Muscle of leg (tissue), 11 donors: ENCODE measurements around the gene DISC1. TPM values are rescaled to one million over a fixed set of nuclear protein-coding genes. Genes with fewer than 3 reads are reported as not detected.

Source experiments
- DNase-seq: peaks from one replicate; pipeline ENCODE4 v3.0.0; 2013
- H3K27ac ChIP-seq: one replicate; pipeline ENCODE4 v1.5.1; 2013; ENCODE audit warnings: mild to moderate bottlenecking, low read length, control low read depth
- H3K27me3 ChIP-seq: one replicate; pipeline ENCODE4 v1.6.1; 2013; ENCODE audit warnings: low read length; ENCODE audit not compliant: control insufficient read depth, insufficient read depth
- H3K36me3 ChIP-seq: one replicate; pipeline ENCODE4 v1.6.1; 2013; ENCODE audit warnings: low read length; ENCODE audit not compliant: control insufficient read depth, insufficient read depth
- H3K4me1 ChIP-seq: one replicate; pipeline ENCODE4 v1.6.1; 2013; ENCODE audit warnings: low read length; ENCODE audit not compliant: control insufficient read depth, insufficient read depth
- H3K4me3 ChIP-seq: one replicate; pipeline ENCODE4 v1.5.1; 2013; ENCODE audit warnings: low read length, control low read depth
- H3K9me3 ChIP-seq: replicated peaks from 2 replicates; pipeline ENCODE4 v1.6.1; 2013; ENCODE audit warnings: low read depth, low read length; ENCODE audit not compliant: control insufficient read depth
- WGBS: methylation state at CpG from one replicate; pipeline ENCODE4 v1.1.5; 2013; ENCODE audit warnings: missing lambda C conversion rate; ENCODE audit not compliant: insufficient coverage; 5-methylcytosine and 5-hydroxymethylcytosine counted together
- polyA plus RNA-seq, 8 donors: library from polyadenylated mRNA; unstranded; fragments of 120-200 nt; gene quantifications; one replicate each; pipeline versions ENCODE4 v1.2.1 to v1.2.3, GENCODE V29; 2013; ENCODE audit warnings: inconsistent platforms in 1 of 8, low replicate concordance in 1 of 8; ENCODE audit not compliant: insufficient read length in 8 of 8, insufficient read depth in 1 of 8
- total RNA-seq: library from RNA; stranded (reverse); fragments of 120-200 nt; gene quantifications from one replicate; pipeline ENCODE4 v1.2.4, GENCODE V29; 2013

DISC1 gene
- total and polyA plus RNA-seq, 9 donors, result 4.5 to 10.7 (median 7.3) TPM

DNA sequence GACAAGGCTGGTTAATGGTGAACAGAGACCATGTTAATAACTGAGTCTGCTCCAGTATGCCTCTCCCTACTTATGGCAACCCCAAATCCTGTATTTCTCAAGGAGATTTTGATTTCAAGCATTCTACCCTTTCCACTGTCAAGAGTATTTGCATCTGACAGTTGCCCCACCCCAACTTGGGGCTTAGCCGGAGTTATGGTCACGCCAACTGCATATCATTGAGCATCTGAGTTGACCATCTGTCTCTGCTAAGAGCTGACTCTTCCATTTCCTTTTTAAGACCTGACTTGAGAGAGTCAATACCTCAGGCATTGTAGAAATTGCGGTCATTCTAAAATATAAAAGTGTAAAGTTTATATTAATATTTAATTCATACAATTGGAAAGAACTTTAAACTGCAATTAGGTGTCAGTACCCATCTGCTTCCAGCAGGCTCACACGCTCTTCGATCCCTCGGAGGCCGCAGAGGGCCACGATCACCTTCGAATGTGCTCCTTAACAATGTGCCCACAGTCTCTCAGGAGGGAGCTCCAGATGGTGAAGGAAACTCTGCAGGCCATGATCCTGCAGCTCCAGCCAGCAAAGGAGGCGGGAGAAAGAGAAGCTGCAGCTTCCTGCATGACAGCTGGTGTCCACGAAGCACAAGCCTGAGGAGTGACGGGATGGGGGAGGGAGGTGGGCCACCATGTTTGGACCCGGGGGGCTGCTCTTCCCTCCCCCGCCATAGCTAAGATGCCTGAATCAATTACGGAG is 409.8 kb downstream of the DISC1 start:
- Histone ChIP-seq H3K36me3 (no peaks in the 10 kb centered on the region), H3K27ac (peak overlapping the region; percentile 45), H3K4me3 (no peak overlapping the region), H3K9me3 (no peaks in the 10 kb centered on the region), H3K27me3 (no peaks in the 10 kb centered on the region), H3K4me1 (peaks cover 8% of the 10 kb centered on the region)
- WGBS, result 62% methylated on average over 4 of the region's 15 CpGs
- DNase-seq, result peak; percentile 30

DNA sequence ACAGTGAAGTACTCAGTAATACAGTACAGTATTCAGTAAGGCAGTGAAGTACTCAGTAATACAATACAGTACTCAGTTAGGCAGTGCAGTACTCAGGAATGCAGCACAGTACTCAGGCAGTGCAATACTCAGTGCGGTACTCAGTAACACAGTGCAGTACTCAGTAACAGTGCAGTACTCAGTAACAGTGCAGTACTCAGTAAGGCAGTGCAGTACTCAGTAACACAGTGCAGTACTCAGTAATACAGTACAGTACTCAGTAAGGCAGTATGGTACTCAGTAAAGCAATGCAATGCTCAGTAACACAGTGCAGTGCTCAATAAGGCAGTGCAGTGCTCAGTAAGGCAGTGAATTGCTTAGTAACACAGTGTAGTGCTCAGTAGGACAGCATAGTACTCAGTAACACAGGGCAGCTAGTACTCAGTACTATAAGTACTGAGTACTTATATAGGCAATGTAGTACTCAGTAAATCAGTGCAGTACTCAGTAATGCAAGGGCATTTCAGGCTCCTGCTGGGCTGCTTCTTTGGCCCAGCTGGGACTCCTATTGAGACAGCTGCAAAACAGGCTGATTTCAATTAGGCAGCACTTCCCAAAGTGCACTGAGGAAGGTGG is 411.3 kb downstream of the DISC1 start:
- WGBS, result 100% methylated on average over 1 of the region's 1 CpG
- Histone ChIP-seq H3K36me3 (no peaks in the 10 kb centered on the region), H3K27me3 (no peaks in the 10 kb centered on the region), H3K4me3 (no peak overlapping the region), H3K4me1 (peaks cover 8% of the 10 kb centered on the region), H3K9me3 (no peaks in the 10 kb centered on the region), H3K27ac (no peak overlapping the region)
- no peak for DNase-seq

DNA sequence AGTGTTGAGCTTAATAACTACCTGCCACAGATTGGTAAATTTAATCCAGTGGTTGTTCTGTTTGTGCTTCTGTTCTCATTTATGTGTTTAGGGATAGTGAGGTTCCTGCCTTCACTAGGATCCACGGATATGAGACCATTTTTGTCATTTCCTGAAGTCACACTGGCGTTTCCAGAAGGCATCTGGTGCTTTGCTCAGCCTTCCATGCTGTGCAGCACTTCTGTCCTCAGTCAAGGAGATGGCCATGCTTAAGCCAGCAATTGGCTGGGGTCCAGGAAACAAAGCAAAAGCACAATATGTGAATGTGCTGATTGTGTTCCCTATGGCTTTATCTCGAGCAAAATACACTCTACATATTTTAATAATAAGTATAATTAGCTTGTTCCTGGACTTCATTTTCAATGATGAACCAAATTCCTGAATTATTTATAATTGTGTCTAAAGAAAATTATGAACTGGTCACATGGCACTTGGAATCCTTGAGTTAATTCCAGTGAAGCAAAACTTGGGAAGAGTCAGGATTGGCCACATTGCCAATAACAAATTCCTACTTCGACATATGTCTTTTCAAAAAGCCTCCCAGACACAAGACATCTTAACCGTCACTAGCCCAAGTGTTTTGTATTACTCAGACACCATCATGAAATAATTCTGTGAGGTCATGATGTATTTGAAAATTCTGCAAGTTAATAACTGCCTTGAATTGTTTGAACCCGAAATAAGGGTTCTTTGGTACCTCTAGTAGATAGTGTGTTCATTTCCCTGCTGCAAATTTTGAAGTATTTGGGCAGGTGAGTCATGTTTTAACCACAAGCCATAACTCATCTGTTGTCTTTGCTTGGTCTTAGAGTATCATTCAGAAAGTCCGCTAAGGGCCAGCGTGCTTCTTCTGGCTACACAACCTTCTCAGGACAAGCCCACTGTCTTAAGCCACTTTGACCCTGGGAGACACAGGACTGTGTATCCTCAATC is 412.4 kb downstream of the DISC1 start:
- 21% methylated on average over 2 of the region's 8 CpGs for WGBS
- Histone ChIP-seq H3K27me3 (no peaks in the 10 kb centered on the region), H3K4me1 (peaks cover 8% of the 10 kb centered on the region), H3K9me3 (no peaks in the 10 kb centered on the region), H3K4me3 (no peak overlapping the region), H3K27ac (no peak overlapping the region), H3K36me3 (no peaks in the 10 kb centered on the region)
- peak; percentile 63 for DNase-seq

DNA sequence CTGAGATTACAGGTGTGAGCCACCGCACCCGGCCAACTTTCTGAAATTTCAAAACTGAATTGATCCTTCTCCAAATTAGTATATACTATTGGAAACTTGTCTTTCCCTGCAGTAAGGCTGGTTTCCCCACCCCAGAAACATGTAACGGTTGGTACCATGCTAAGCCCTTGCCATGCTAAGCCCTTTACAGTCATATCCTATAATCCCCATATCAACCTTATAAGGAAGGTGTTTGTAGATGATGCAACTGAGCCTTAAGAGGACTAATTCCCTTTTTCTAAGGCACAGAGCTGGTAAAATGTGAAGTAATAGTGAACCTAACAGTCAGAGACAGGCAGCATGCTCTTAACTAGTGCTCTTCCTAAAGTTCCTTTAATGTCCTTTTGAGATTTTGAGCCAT is 413.7 kb downstream of the DISC1 start:
- H3K9me3 ChIP-seq, result no peaks in the 10 kb centered on the region
- H3K27ac ChIP-seq, result no peak overlapping the region
- no peaks in the 10 kb centered on the region for H3K27me3 ChIP-seq
- H3K4me3 ChIP-seq, result no peak overlapping the region
- peaks cover 8% of the 10 kb centered on the region for H3K4me1 ChIP-seq
- H3K36me3 ChIP-seq, result no peaks in the 10 kb centered on the region
- no CpG with 5 or more reads among the region's 3 CpGs for WGBS
- no peak for DNase-seq

DNA sequence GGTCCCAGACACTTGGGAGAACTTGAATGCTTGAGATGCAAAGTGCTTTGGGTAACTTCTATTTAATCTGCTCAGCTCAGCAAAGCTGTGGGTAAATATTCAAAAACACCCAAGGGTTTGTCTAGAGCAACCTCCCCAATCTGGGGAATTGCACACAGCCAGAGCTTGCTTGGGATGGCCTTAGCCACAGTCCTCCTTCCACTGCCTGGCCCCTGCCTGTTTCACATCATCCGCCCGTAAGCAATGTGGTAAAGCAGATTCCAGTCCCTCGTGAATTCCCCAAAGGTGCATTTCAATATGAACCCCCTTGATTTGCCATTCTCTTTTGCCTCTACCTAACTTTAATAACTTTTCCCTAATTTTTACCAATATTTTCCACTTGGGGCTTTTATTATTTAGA is 418.1 kb downstream of the DISC1 start:
- no peaks in the 10 kb centered on the region for H3K4me1 ChIP-seq
- no CpG with 5 or more reads among the region's 3 CpGs for WGBS
- no peak overlapping the region for H3K27ac ChIP-seq
- no peaks in the 10 kb centered on the region for H3K9me3 ChIP-seq
- no peaks in the 10 kb centered on the region for H3K36me3 ChIP-seq
- DNase-seq, result no peak
- H3K27me3 ChIP-seq, result no peaks in the 10 kb centered on the region
- no peak overlapping the region for H3K4me3 ChIP-seq

DNA sequence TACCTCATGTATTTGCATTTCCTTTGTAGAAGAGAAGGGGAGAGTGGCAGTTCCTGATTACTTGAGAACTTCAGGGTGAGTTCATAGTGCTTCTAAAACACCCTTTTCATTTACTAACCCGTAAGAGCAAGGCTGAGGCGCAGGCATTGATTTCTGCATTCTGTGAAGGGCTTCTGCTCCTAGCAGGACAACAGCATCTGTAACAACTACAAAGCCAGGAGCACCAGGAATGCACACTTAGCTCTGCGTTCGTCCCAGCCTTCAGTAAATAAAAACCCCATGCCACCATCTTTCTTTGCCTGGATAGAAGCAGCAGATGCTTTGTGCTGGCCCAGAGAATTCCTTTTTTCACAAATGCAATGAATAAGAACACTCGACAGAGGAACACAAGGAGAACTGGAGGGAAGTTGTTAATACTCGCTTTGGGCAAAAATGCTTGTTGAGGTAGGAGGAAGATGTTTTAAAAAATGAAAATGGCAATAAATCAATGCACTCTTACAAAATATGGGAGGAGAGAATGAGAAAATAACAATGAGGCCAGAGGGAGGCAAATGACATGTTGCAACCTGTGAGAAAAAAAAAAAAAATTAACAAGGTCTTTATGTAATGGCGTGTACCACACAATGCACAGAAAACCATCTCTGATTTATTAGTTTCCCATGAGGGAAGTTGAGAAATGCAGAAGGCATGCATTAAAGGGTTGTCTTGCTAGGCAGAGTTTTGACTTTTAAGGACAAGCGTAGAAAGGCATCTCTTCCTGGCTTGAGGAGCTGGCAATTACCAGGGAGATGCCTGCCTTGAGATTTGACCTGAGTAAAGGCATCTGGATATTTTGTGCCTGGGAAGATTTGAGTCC is 418.8 kb downstream of the DISC1 start:
- H3K4me1 ChIP-seq, result no peaks in the 10 kb centered on the region
- H3K4me3 ChIP-seq, result no peak overlapping the region
- H3K27ac ChIP-seq, result no peak overlapping the region
- no peak for DNase-seq
- 97% methylated on average over 3 of the region's 8 CpGs for WGBS
- H3K27me3 ChIP-seq, result no peaks in the 10 kb centered on the region
- H3K36me3 ChIP-seq, result no peaks in the 10 kb centered on the region
- H3K9me3 ChIP-seq, result no peaks in the 10 kb centered on the region

DNA sequence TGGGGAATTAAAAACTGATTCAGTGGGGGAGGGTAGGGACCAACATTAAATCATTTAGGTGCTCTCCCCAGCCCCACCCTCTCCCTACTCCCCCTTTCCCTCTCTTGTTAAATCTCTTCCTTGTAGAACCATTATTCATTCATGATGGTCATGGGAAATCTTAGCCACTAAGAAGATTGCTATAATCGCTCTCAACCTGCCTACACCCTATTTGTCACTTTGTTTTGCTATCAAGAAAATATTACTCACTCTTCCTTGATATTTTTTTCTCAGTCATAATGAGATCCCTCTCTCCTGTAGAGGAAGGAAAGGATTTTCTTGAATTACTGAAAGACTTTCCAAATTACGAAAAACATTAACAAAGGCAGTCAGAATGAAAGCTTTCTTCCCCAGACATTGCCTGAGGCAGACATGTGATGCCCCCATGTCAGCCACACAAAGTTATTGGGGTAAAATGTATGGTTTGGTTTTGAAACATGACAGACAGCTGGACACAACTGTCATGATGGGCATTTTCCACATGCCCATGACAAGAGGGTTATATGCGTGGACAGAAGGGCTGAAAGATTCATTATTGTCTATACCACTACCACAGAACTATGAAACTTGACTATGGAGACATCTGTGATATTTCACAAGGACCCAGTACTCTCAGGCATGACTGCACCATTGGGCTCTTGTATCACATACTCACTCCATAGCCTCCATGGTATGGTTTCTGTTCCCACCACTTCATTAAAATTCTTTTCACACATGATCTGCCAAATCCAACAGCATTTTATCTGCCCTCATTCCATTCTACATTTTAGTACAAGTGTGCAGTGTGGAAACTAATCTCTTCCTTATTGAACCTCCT is 420.1 kb downstream of the DISC1 start:
- DNase-seq, result no peak
- WGBS, result 80% methylated on average over 2 of the region's 3 CpGs
- no peaks in the 10 kb centered on the region for H3K4me1 ChIP-seq
- H3K27me3 ChIP-seq, result no peaks in the 10 kb centered on the region
- H3K9me3 ChIP-seq, result no peaks in the 10 kb centered on the region
- H3K4me3 ChIP-seq, result no peak overlapping the region
- no peak overlapping the region for H3K27ac ChIP-seq
- H3K36me3 ChIP-seq, result no peaks in the 10 kb centered on the region

DNA sequence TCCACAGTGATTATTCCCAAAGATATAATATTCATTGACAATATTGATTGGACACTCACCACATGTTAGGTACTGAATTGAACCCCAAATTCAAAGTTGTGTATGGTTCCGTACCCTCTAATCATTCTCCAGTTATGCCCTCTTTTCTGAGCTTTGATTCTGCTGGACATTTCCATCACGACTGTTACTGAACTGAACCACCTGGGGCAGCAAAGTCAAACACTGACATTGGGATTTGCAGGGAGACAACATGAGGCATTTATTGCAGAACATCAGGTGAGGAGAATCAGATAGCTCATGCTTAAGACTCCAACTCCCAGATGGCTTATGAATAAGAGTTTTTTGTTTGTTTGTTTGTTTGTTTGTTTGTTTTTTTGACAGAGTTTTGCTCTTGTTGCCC is 420.9 kb downstream of the DISC1 start:
- 92% methylated on average over 2 of the region's 2 CpGs for WGBS
- Histone ChIP-seq H3K27ac (no peak overlapping the region), H3K4me1 (no peaks in the 10 kb centered on the region), H3K9me3 (no peaks in the 10 kb centered on the region), H3K36me3 (no peaks in the 10 kb centered on the region), H3K27me3 (no peaks in the 10 kb centered on the region), H3K4me3 (no peak overlapping the region)
- no peak for DNase-seq

DNA sequence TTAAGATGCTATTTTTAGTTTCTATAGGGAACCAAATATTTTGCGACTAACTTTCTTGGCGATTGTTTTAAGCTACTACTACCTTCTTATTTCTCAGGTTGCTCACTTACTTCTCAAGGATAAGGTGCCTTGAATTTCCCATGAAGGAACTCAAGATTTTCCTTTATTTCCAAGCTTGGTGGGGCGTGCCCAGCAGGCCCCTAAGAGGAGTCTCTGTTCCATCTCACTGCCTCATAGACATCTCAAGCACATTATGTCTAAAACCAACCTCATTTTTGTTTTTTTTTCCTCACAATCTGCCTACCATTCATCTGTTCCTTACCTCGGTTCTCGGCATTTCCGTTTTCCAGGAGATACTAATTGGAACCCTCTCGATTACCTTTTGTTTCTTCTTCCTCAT is 421.9 kb downstream of the DISC1 start:
- WGBS, result 87% methylated on average over 7 of the region's 7 CpGs
- H3K27me3 ChIP-seq, result no peaks in the 10 kb centered on the region
- no peaks in the 10 kb centered on the region for H3K9me3 ChIP-seq
- no peaks in the 10 kb centered on the region for H3K36me3 ChIP-seq
- H3K27ac ChIP-seq, result no peak overlapping the region
- no peaks in the 10 kb centered on the region for H3K4me1 ChIP-seq
- H3K4me3 ChIP-seq, result no peak overlapping the region
- no peak for DNase-seq
